Measurements from ENCODE around the gene LCE7A.

LCE7A gene

GRCh38 chr1:152906023-152906565 lies 46.3 kb downstream of the LCE7A start:
- Mint-ChIP-seq H3K27me3 (ENCODE audit: low read depth, poor library complexity) (peaks cover 11% of the 10 kb centered on the region), H3K4me1 (no peaks in the 10 kb centered on the region), H3K9me3 (peaks cover 68% of the 10 kb centered on the region), H3K36me3 (ENCODE audit: low read depth) (no peaks in the 10 kb centered on the region), H3K27ac (no peak overlapping the region), H3K4me3 (no peak overlapping the region)
- no peak for TF ChIP-seq CTCF (IDR thresholded peaks at IDR 0.05)
- no peak for DNase-seq

- DNase-seq: no peak
- Mint-ChIP-seq H3K4me3 (no peak within 1 kb of the TSS), H3K9me3 (peaks cover 76% of the 10 kb centered on the region), H3K27me3 (ENCODE audit: low read depth, poor library complexity) (peaks cover 11% of the 10 kb centered on the region), H3K27ac (no peak within 1 kb of the TSS), H3K36me3 (ENCODE audit: low read depth) (no peaks in the 10 kb centered on the region), H3K4me1 (no peaks in the 10 kb centered on the region)
- no peak for TF ChIP-seq CTCF (IDR thresholded peaks at IDR 0.05)
Measured at GRCh38 chr1:152907686-152908601, 48.1 kb downstream of the LCE7A start, which contains the start of gene IVL. TSS of gene IVL (plus strand) at chr1:152908546. CDS start at chr1:152909798, 1,252 bp downstream.

- Mint-ChIP-seq H3K4me1 (no peaks in the 10 kb centered on the region), H3K9me3 (peaks cover 75% of the 10 kb centered on the region), H3K4me3 (no peak overlapping the region), H3K27me3 (ENCODE audit: low read depth, poor library complexity) (peaks cover 13% of the 10 kb centered on the region), H3K36me3 (ENCODE audit: low read depth) (no peaks in the 10 kb centered on the region), H3K27ac (no peak overlapping the region)
- no peak for DNase-seq
- TF ChIP-seq CTCF (IDR thresholded peaks at IDR 0.05): no peak
Measured at GRCh38 chr1:152909206-152909605, 49.4 kb downstream of the LCE7A start.

Data from nephron progenitor cell (in vitro differentiated cells).